Panc1 (cell line): Measurements from ENCODE around the gene SPATS2L.

Experiments
- REST ChIP-seq, 2 experiments: IDR thresholded peaks; 2 replicates each; pipeline ENCODE4 v1.6.1; 2011 to 2012; ENCODE audit warnings: low read depth in 2 of 2, control low read depth in 1 of 2, low read length in 1 of 2, mild to moderate bottlenecking in 1 of 2, moderate library complexity in 1 of 2; ENCODE audit not compliant: insufficient read depth in 1 of 2
- SIN3A ChIP-seq: IDR thresholded peaks from 2 replicates; pipeline ENCODE4 v1.6.1; 2012; ENCODE audit warnings: low read depth, mild to moderate bottlenecking, low read length, moderate library complexity, borderline replicate concordance; ENCODE audit not compliant: insufficient read depth

GRCh38 chr2:200507179-200507578 is 200.7 kb downstream of the SPATS2L start:
- TF ChIP-seq SIN3A: no peak
- no peak for TF ChIP-seq REST (IDR thresholded peaks at IDR 0.05; ENCODE audit: insufficient read depth in 1 of 2, low read depth in 2 of 2, low read length in 1 of 2)
